ENCODE measurements around the gene PSMD4.

Gene PSMD4

DNA sequence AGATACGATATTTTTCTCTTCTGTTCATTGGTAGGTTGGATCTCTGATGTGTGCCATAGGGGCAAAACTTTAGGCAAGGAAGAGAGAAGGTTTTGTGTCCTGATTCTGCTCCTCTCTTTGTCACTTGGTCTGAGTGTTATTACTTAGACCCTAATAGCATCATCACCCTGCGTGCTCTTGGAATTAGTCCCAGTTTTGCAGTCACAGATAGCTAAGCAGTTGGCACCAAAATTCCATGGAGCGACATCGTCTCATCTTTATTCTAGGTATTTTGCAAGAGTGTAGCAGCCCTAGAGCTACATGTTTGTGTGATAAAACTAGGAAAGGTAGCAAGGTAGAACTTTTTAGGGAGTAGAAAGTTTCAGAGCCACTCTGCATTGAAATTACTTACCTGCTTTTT lies 32.4 kb upstream of the PSMD4 start:
- H3K27ac ChIP-seq = no peak overlapping the region
- ChIA-PET CTCF (no interaction called here), POLR2A (ENCODE audit: low non-redundant PET) (no interaction called here)
- TF ChIP-seq, protein P1, sequence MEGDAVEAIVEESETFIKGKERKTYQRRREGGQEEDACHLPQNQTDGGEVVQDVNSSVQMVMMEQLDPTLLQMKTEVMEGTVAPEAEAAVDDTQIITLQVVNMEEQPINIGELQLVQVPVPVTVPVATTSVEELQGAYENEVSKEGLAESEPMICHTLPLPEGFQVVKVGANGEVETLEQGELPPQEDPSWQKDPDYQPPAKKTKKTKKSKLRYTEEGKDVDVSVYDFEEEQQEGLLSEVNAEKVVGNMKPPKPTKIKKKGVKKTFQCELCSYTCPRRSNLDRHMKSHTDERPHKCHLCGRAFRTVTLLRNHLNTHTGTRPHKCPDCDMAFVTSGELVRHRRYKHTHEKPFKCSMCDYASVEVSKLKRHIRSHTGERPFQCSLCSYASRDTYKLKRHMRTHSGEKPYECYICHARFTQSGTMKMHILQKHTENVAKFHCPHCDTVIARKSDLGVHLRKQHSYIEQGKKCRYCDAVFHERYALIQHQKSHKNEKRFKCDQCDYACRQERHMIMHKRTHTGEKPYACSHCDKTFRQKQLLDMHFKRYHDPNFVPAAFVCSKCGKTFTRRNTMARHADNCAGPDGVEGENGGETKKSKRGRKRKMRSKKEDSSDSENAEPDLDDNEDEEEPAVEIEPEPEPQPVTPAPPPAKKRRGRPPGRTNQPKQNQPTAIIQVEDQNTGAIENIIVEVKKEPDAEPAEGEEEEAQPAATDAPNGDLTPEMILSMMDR (conservative IDR thresholded peaks at IDR 0.05; ENCODE audit: low read depth) = no peak
- DNase-seq (ENCODE audit: low spot score) = no peak

DNA sequence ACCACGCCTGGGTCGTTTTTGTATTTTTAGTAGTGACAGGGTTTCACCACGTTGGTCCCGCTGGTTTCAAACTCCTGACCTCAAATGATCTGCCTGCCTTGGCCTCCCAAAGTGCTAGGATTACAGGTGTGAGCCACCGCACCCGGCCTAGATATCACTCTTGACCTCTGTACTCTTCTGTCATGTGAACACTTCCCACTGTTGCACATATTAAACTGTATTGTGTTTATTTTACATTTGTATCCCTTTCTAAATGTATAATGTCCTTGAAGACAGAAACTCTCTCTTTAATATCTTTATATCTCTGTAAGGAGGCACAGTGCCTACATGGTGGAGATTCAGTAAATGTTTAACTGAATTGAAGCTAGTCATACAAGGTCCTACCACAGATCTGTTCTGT lies 19.3 kb upstream of the PSMD4 start:
- ChIA-PET CTCF (no interaction called here), POLR2A (ENCODE audit: low non-redundant PET) (no interaction called here)
- DNase-seq (ENCODE audit: low spot score) = no peak

DNA sequence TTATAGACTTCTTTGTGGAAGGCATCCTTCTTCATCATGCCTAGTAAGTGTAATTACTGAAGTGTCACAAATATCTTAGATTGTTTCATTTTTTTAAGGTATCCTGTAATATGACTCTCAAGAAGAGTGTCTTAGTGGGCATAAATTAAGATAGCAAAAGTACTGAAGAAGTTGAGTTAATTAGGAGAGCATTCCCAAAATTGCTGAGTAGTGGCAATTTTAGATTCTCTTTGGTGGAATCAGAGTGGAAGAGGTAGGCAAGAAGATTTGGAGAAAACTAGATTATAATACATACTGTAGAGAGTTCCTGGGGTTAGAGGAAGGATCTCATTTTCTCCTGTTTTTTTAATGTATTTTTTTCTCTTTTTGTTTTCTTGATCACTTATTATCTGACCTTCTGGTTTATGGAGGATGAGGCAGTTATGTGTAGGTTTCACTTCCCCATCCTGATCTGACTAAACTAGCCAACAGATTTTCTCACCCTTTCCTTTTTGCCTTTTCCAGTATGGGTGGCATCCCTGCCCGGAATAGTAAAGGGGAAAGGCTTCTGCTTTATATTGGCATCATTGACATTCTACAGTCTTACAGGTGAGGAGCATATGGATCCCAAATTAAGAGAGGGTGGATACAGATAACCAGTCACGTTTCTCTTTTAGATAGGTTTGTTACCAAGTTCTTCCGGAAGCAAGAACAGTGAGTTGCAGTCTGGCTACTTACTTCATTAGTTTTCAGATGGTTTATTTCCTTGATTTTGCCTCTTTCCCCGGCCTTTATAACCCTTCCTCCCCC lies 16.7 kb upstream of the PSMD4 start:
- TF ChIP-seq, protein P1 (conservative IDR thresholded peaks at IDR 0.05; ENCODE audit: low read depth) = no peak
- CTCF ChIA-PET = interaction anchor here (1.3 kb wide), 1 partner anchor 13 kb away, joined by 3 read pairs; no protein-coding TSS in a partner anchor
- DNase-seq (ENCODE audit: low spot score) = no peak
- POLR2A ChIA-PET (ENCODE audit: low non-redundant PET) = no interaction called here
- no peak overlapping the region for H3K27ac ChIP-seq

More for the DNA sequence above, 19.3 kb upstream of the PSMD4 start:
- no peak overlapping the region for H3K27ac ChIP-seq
- TF ChIP-seq, protein P1 (conservative IDR thresholded peaks at IDR 0.05; ENCODE audit: low read depth) = no peak

DNA sequence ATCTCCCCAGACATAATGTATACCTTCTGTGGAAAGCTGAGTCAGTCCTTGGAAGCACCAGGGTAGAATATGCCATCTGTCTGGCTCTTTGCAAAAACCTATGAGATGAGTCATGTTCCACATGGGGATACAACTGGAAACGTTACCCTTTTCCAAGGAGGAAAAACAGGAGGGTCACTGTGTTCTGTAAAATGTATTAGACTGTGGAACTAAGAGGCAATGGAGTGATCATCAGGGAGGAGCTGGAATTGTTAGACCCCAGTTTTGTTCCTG lies 16.1 kb upstream of the PSMD4 start:
- POLR2A ChIA-PET (ENCODE audit: low non-redundant PET) = no interaction called here
- TF ChIP-seq, protein P1 (conservative IDR thresholded peaks at IDR 0.05; ENCODE audit: low read depth) = no peak
- DNase-seq (ENCODE audit: low spot score) = peak; percentile 51
- no peak overlapping the region for H3K27ac ChIP-seq
- CTCF ChIA-PET = interaction anchor here (1.3 kb wide), 1 partner anchor 12 kb away, joined by 3 read pairs; no protein-coding TSS in a partner anchor

DNA sequence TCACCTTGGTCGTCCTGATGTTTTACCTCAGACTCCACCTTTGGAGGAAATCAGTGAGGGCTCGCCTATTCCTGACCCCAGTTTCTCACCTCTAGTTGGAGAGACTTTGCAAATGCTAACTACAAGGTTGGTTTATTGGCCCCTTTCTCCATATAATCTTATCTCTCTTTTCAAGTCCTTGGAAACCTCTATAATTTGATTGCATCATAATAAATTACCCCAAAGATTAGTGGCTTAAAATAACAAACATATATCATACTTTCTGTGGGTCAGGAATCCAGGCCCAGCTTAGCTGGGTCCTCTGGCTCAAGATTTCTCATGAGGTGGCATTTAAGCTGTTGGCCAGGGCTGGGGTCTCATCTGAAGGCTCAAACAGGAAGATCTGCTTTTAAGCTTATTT lies 12.1 kb upstream of the PSMD4 start:
- TF ChIP-seq, protein P1 (conservative IDR thresholded peaks at IDR 0.05; ENCODE audit: low read depth) = no peak
- no peak for DNase-seq (ENCODE audit: low spot score)
- CTCF ChIA-PET = interaction anchor here (0.6 kb wide), 1 partner anchor 66 kb away, joined by 3 read pairs; no protein-coding TSS in a partner anchor
- H3K27ac ChIP-seq = no peak overlapping the region
- POLR2A ChIA-PET (ENCODE audit: low non-redundant PET) = interaction anchor here (0.6 kb wide), 1 partner anchor 90 kb away, joined by 3 read pairs; no protein-coding TSS in a partner anchor

DNA sequence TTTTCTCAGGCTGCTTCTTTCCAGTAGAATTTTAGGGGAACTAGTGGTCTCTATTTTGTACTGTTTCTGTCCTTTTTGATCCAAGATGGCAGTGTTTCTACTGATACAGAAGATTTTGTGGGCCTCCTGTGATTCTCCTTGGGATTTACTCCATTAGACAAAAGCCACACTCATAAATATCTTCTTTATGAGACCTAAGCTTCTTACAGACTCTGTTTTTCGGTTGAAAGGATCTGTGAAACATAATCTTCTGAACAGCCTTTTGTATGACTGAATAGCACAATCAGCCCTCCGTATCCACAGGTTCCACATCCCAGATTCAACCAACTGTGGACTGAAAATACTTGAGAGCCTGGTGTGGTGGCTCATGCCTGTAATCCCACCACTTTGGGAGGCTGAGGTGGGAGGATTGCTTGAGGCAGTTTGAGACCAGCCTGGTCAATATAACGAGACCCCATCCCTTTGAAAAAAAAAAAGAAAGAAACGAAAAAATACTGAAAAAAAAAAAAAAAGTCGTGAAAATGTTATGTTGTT lies 10.8 kb upstream of the PSMD4 start:
- H3K27ac ChIP-seq = no peak overlapping the region
- CTCF ChIA-PET = no interaction called here

More for the DNA sequence above, 10.8 kb upstream of the PSMD4 start:
- DNase-seq (ENCODE audit: low spot score) = no peak
- POLR2A ChIA-PET (ENCODE audit: low non-redundant PET) = no interaction called here
- TF ChIP-seq, protein P1 (conservative IDR thresholded peaks at IDR 0.05; ENCODE audit: low read depth) = no peak

Data from RWPE1 (cell line).